Heart left ventricle (tissue), 13 donors: Measurements from ENCODE around the gene MAN2A2.

Experiments used
- POLR2A ChIP-seq, 2 donors: fragments of 450-650 bp; IDR thresholded peaks; one replicate each; pipeline ENCODE4 v1.6.1; 2017; ENCODE audit warnings: antibody characterized with exemption in 2 of 2, mild to moderate bottlenecking in 2 of 2, moderate library complexity in 2 of 2
- TF ChIP-seq, protein P1 (sequence below), 12 donors: fragments of 200-600 bp; sonication (generic) in 4 of 12; IDR thresholded peaks; one replicate each; pipeline versions ENCODE4 v1.5.0 to v1.8.0; 2018 to 2022; ENCODE audit warnings: antibody characterized with exemption in 12 of 12, mild to moderate bottlenecking in 5 of 12
- donor health status: ischemic (EF 13 %, LVEDD 7.1; RV severe dilation, severe dysfunction).
- donor health status: DM: no; HTN: yes; CAD: no.
- donor health status: DM: no; HTN: no; CAD: no.
- donor health status: ischemic (EF 25% LVEDD 6.9; RV normal size, moderate dysfunction).
- donor health status: ischemic (EF 25% LVEDD 5.7; RV mildly dilated, moderate dysfunction).
- donor health status: ischemic (EF 35%, LVEDD 5.7; RV mildly dilated, moderate dysfunction).
- donor health status: nonischemic (EF 11% LVEDD 7.7; RV severe dilation, severe dysfunction).
- donor health status: DM: yes; HTN: yes; CAD: no.
- donor health status: PGD.
- donor health status: ischemic (EF 29% LVEDD 5.4; RV normal size, mild dysfunction).
- donor health status: nonischemic (EF 23%, LVEDD 6.1; RV moderate dilation, normal function).

DNA sequence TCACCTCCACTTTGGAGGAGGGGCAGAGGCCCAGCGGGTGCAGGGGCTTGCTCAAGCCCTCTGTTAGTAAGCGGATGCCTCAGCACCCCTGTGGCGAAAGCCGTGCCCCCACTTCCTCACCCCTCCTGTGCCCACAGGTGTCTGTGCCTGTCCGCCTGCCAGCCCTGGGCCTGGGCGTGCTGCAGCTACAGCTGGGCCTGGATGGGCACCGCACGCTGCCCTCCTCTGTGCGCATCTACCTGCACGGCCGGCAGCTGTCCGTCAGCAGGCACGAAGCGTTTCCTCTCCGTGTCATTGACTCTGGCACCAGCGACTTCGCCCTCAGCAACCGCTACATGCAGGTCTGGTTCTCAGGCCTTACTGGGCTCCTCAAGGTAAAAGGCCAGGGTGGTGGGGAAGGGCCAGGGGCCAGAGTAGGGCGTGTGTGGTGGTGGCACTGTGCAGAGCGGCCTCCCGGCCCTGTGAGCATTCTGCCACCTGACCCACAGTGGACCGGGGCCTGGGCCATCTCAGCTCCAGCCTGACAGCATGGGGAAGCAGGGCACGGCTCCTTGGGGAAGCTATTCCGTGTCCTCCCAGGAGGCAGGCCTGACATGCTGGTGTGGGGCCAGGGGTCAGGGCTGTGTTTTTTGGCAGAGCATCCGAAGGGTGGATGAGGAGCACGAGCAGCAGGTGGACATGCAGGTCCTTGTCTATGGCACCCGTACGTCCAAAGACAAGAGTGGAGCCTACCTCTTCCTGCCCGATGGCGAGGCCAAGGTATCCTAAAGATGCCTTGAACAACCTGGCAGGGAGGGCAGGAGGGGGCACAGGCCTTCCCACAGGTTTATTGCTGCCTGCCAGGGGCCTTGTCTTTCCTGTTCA, 9.0 kb downstream of the MAN2A2 start:
- TF ChIP-seq, protein P1, sequence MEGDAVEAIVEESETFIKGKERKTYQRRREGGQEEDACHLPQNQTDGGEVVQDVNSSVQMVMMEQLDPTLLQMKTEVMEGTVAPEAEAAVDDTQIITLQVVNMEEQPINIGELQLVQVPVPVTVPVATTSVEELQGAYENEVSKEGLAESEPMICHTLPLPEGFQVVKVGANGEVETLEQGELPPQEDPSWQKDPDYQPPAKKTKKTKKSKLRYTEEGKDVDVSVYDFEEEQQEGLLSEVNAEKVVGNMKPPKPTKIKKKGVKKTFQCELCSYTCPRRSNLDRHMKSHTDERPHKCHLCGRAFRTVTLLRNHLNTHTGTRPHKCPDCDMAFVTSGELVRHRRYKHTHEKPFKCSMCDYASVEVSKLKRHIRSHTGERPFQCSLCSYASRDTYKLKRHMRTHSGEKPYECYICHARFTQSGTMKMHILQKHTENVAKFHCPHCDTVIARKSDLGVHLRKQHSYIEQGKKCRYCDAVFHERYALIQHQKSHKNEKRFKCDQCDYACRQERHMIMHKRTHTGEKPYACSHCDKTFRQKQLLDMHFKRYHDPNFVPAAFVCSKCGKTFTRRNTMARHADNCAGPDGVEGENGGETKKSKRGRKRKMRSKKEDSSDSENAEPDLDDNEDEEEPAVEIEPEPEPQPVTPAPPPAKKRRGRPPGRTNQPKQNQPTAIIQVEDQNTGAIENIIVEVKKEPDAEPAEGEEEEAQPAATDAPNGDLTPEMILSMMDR (IDR thresholded peaks at IDR 0.05) = no peak
- no peak for TF ChIP-seq POLR2A (IDR thresholded peaks at IDR 0.05)
